GM18867 (cell line): Measurements from ENCODE around the gene CNPPD1.
"Not testable (repeated sequence)": the region's sequence is repeated elsewhere in the genome, so short reads cannot be mapped to it uniquely, and the experiment has no call there.

Source experiments
- ATAC-seq: cut with Tn5 transposase; IDR thresholded peaks from one replicate; pipeline ENCODE4 v1.9.1; 2021; ENCODE audit warnings: mild to moderate bottlenecking, moderate library complexity; ENCODE audit not compliant: unreplicated experiment

The CNPPD1 gene

GRCh38 chr2:219209236-219210195 is 32.8 kb upstream of the CNPPD1 start:
- ATAC-seq = no peak

- no peak for ATAC-seq
Measured at GRCh38 chr2:219207884-219208740, 31.4 kb upstream of the CNPPD1 start.

- no peak for ATAC-seq
Measured at GRCh38 chr2:219207134-219207883, 30.6 kb upstream of the CNPPD1 start.

GRCh38 chr2:219206328-219207133 is 29.8 kb upstream of the CNPPD1 start, which contains the start of gene ZFAND2B:
TSS of gene ZFAND2B (plus strand) at chr2:219206782. CDS start at chr2:219206988, 206 bp downstream.
- ATAC-seq = peak; percentile 96

- ATAC-seq = no peak
Measured at GRCh38 chr2:219205981-219206327, 29.2 kb upstream of the CNPPD1 start.

- ATAC-seq = no peak
Measured at GRCh38 chr2:219205165-219205538, 28.4 kb upstream of the CNPPD1 start.

- no peak for ATAC-seq
Measured at GRCh38 chr2:219204425-219205164, 27.9 kb upstream of the CNPPD1 start.

GRCh38 chr2:219201331-219201730 is 24.6 kb upstream of the CNPPD1 start:
- not testable (repeated sequence) for ATAC-seq

- ATAC-seq = not testable (repeated sequence)
Measured at GRCh38 chr2:219200502-219201326, 24.0 kb upstream of the CNPPD1 start.

GRCh38 chr2:219199470-219200211 is 22.9 kb upstream of the CNPPD1 start:
- ATAC-seq = no peak

GRCh38 chr2:219198974-219199373 is 22.2 kb upstream of the CNPPD1 start:
- no peak for ATAC-seq

- ATAC-seq = no peak
Measured at GRCh38 chr2:219197388-219197787, 20.7 kb upstream of the CNPPD1 start.

- no peak for ATAC-seq
Measured at GRCh38 chr2:219186754-219187456, 10.2 kb upstream of the CNPPD1 start.

GRCh38 chr2:219184121-219184520 is 7.4 kb upstream of the CNPPD1 start:
- no peak for ATAC-seq

GRCh38 chr2:219183151-219183772 is 6.5 kb upstream of the CNPPD1 start:
- no peak for ATAC-seq

GRCh38 chr2:219182331-219183150 is 5.8 kb upstream of the CNPPD1 start:
- no peak for ATAC-seq
